Uterus (tissue), 2 donors: Measurements from ENCODE around the gene FAM3C.

ENCODE experiments used
- POLR2A ChIP-seq, 2 donors: fragments of 450-650 bp; IDR thresholded peaks; one replicate each; pipeline ENCODE4 v1.6.1; 2016; ENCODE audit warnings: antibody characterized with exemption in 2 of 2, mild to moderate bottlenecking in 1 of 2, moderate library complexity in 1 of 2
- TF ChIP-seq, protein P1 (sequence below), 4 experiments: fragments of 200-600 bp in 2 of 4; fragments of 450-650 bp in 2 of 4; sonication (generic) in 2 of 4; IDR thresholded peaks; one replicate each; pipeline ENCODE4 v1.5.1; 2016 to 2019; ENCODE audit warnings: antibody characterized with exemption in 4 of 4, mild to moderate bottlenecking in 2 of 4, moderate library complexity in 1 of 4

DNA sequence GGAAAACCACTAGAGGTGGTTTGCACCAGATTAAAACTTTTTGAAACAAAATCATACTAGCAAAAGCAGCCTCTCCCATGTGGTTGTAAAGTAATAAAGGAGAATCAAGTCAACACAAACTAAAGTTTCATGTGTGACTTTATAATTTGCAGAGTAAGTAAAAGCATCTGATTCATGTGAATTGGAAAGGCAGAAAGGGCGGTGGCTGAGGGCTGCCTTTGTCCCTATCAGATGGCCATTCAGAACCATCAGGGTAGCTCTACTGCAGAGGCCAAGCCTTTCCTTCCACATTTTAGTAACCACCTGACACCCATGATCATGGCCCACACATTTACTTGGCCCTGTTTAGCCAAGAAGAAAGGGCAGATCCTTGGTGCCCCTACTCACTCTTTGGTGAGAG lies 51.6 kb downstream of the FAM3C start:
- TF ChIP-seq POLR2A (IDR thresholded peaks at IDR 0.05) = no peak
- TF ChIP-seq, protein P1, sequence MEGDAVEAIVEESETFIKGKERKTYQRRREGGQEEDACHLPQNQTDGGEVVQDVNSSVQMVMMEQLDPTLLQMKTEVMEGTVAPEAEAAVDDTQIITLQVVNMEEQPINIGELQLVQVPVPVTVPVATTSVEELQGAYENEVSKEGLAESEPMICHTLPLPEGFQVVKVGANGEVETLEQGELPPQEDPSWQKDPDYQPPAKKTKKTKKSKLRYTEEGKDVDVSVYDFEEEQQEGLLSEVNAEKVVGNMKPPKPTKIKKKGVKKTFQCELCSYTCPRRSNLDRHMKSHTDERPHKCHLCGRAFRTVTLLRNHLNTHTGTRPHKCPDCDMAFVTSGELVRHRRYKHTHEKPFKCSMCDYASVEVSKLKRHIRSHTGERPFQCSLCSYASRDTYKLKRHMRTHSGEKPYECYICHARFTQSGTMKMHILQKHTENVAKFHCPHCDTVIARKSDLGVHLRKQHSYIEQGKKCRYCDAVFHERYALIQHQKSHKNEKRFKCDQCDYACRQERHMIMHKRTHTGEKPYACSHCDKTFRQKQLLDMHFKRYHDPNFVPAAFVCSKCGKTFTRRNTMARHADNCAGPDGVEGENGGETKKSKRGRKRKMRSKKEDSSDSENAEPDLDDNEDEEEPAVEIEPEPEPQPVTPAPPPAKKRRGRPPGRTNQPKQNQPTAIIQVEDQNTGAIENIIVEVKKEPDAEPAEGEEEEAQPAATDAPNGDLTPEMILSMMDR (IDR thresholded peaks at IDR 0.05) = no peak
